Mesendoderm (in vitro differentiated cells): Measurements from ENCODE around the gene MPP7. TPM values are rescaled to one million over a fixed set of nuclear protein-coding genes. Genes with fewer than 3 reads are reported as not detected.
"Not testable (repeated sequence)": the region's sequence is repeated elsewhere in the genome, so short reads cannot be mapped to it uniquely, and the experiment has no call there.

ENCODE experiments used
- DNase-seq: peaks from one replicate; pipeline ENCODE4 v3.0.0; 2013
- H2AK5ac ChIP-seq: 2 replicates; pipeline ENCODE4 v1.6.1; 2013; ENCODE audit warnings: low read length, inconsistent platforms
- H2BK120ac ChIP-seq: 2 replicates; pipeline ENCODE4 v1.6.1; 2013; ENCODE audit warnings: low read depth, mild to moderate bottlenecking, low read length, moderate library complexity, mixed read lengths
- H2BK15ac ChIP-seq: replicated peaks from 2 replicates; pipeline ENCODE4 v1.6.1; 2013; ENCODE audit warnings: low read depth, mild to moderate bottlenecking, moderate library complexity
- H2BK5ac ChIP-seq: 2 replicates; pipeline ENCODE4 v1.6.1; 2013; ENCODE audit warnings: low read length, inconsistent platforms
- H3K18ac ChIP-seq: 2 replicates; pipeline ENCODE4 v1.6.1; 2013; ENCODE audit warnings: mild to moderate bottlenecking, low read length, mixed read lengths
- H3K23ac ChIP-seq: one replicate; pipeline ENCODE4 v1.6.1; 2013; ENCODE audit warnings: low read length
- H3K27ac ChIP-seq: 2 replicates; pipeline ENCODE4 v1.5.1; 2013; ENCODE audit warnings: low read depth, mild to moderate bottlenecking, inconsistent platforms, low read length, moderate library complexity
- H3K27me3 ChIP-seq: 2 replicates; pipeline ENCODE4 v1.6.1; 2013; ENCODE audit warnings: low read length, control low read depth, mild to moderate bottlenecking, inconsistent platforms; ENCODE audit not compliant: insufficient read depth, poor library complexity
- H3K36me3 ChIP-seq: 2 replicates; pipeline ENCODE4 v1.6.1; 2013; ENCODE audit warnings: low read length, inconsistent platforms; ENCODE audit not compliant: control insufficient read depth, insufficient read depth
- H3K4ac ChIP-seq: one replicate; pipeline ENCODE4 v1.6.1; 2013; ENCODE audit warnings: low read depth, mild to moderate bottlenecking, low read length, moderate library complexity
- H3K4me1 ChIP-seq: 2 replicates; pipeline ENCODE4 v1.6.1; 2013; ENCODE audit warnings: low read depth, low read length, inconsistent platforms; ENCODE audit not compliant: control insufficient read depth
- H3K4me2 ChIP-seq: 2 replicates; pipeline ENCODE4 v1.6.1; 2013; ENCODE audit warnings: low read length
- H3K4me3 ChIP-seq: 2 replicates; pipeline ENCODE4 v1.5.1; 2013; ENCODE audit warnings: mild to moderate bottlenecking, low read length
- H3K56ac ChIP-seq: one replicate; pipeline ENCODE4 v1.6.1; 2013; ENCODE audit warnings: low read length
- H3K79me1 ChIP-seq: 2 replicates; pipeline ENCODE4 v1.6.1; 2013; ENCODE audit warnings: low read length, inconsistent platforms
- H3K79me2 ChIP-seq: 2 replicates; pipeline ENCODE4 v1.6.1; 2013; ENCODE audit warnings: mild to moderate bottlenecking, low read length; ENCODE audit not compliant: control insufficient read depth, insufficient read depth
- H3K9ac ChIP-seq: 2 replicates; pipeline ENCODE4 v1.6.1; 2013; ENCODE audit warnings: low read length, inconsistent platforms
- H4K5ac ChIP-seq: one replicate; pipeline ENCODE4 v1.6.1; 2013; ENCODE audit warnings: low read length
- H4K8ac ChIP-seq: one replicate; pipeline ENCODE4 v1.6.1; 2013; ENCODE audit warnings: low read depth, mild to moderate bottlenecking, control low read depth, low read length, moderate library complexity
- WGBS: extraction: QIAGEN DNeasy Blood & Tissue Kit; methylation state at CpG from one replicate; pipeline ENCODE4 v1.1.7; 2013; ENCODE audit warnings: low lambda C conversion rate, missing lambda C conversion rate; ENCODE audit not compliant: insufficient coverage; ENCODE audit errors: extremely low coverage; 5-methylcytosine and 5-hydroxymethylcytosine counted together
- polyA plus RNA-seq, 2 experiments: library from polyadenylated mRNA; stranded (reverse); fragments of 200-250 nt; gene quantifications; one replicate each; pipeline ENCODE4 v1.2.3, GENCODE V29; 2013

MPP7 gene
- polyA plus RNA-seq (2013, experiment 1 of 2) = 3.9 TPM
- 3.9 TPM for polyA plus RNA-seq (2013, experiment 2 of 2)

GRCh38 chr10:28302638-28303488 is at the start of gene MPP7:
MPP7 (minus strand) TSS chr10:28303064; CDS start chr10:28238604, 64,460 bp downstream.
- peak; percentile 100 for DNase-seq
- Histone ChIP-seq H3K9ac (peak within 1 kb of the TSS; percentile 82), H3K27ac (peak within 1 kb of the TSS; percentile 93), H2BK5ac (no peak within 1 kb of the TSS), H3K56ac (peak within 1 kb of the TSS; percentile 93), H3K4me3 (peak within 1 kb of the TSS; percentile 75), H3K18ac (peak within 1 kb of the TSS; percentile 100), H3K4me1 (peaks cover 2% of the 10 kb centered on the region), H3K23ac (peak within 1 kb of the TSS; percentile 57), H3K4ac (peak within 1 kb of the TSS; percentile 45), H3K79me1 (no peaks in the 10 kb centered on the region), H3K36me3 (no peaks in the 10 kb centered on the region), H2BK120ac (peak within 1 kb of the TSS; percentile 51), H4K5ac (no peak within 1 kb of the TSS), H4K8ac (no peak within 1 kb of the TSS), H2AK5ac (no peak within 1 kb of the TSS), H3K27me3 (no peaks in the 10 kb centered on the region), H3K79me2 (no peaks in the 10 kb centered on the region), H2BK15ac (no peak within 1 kb of the TSS), H3K4me2 (peak within 1 kb of the TSS; percentile 58)
- WGBS = no CpG with 5 or more reads among the region's 80 CpGs

GRCh38 chr10:28349892-28350291 is 47.0 kb upstream of the MPP7 start:
- Histone ChIP-seq H3K27ac (no peak overlapping the region), H3K23ac (no peak overlapping the region), H3K56ac (no peak overlapping the region), H3K4me2 (no peak overlapping the region), H3K4me3 (no peak overlapping the region), H2AK5ac (no peak overlapping the region), H3K79me1 (no peaks in the 10 kb centered on the region), H3K27me3 (no peaks in the 10 kb centered on the region), H2BK120ac (no peak overlapping the region), H4K5ac (no peak overlapping the region), H3K79me2 (no peaks in the 10 kb centered on the region), H2BK15ac (no peak overlapping the region), H2BK5ac (no peak overlapping the region), H3K9ac (no peak overlapping the region), H3K4ac (no peak overlapping the region), H3K36me3 (no peaks in the 10 kb centered on the region), H3K4me1 (no peaks in the 10 kb centered on the region), H3K18ac (no peak overlapping the region), H4K8ac (no peak overlapping the region)
- WGBS = no CpG with 5 or more reads among the region's 3 CpGs
- DNase-seq = no peak

- Histone ChIP-seq H3K56ac (no peak overlapping the region), H2BK5ac (no peak overlapping the region), H3K4me3 (no peak overlapping the region), H3K27ac (no peak overlapping the region), H3K4me1 (no peaks in the 10 kb centered on the region), H4K8ac (no peak overlapping the region), H3K9ac (no peak overlapping the region), H4K5ac (no peak overlapping the region), H2BK120ac (no peak overlapping the region), H3K23ac (no peak overlapping the region), H3K27me3 (no peaks in the 10 kb centered on the region), H3K4me2 (no peak overlapping the region), H2AK5ac (no peak overlapping the region), H3K79me1 (no peaks in the 10 kb centered on the region), H3K18ac (no peak overlapping the region), H2BK15ac (no peak overlapping the region), H3K4ac (no peak overlapping the region), H3K79me2 (no peaks in the 10 kb centered on the region), H3K36me3 (no peaks in the 10 kb centered on the region)
- no peak for DNase-seq
- no CpG with 5 or more reads among the region's 6 CpGs for WGBS
These were observed 41.4 kb upstream of the MPP7 start for GRCh38 chr10:28343987-28344895.

- no peak overlapping the region for H2BK15ac ChIP-seq
- H3K79me1 ChIP-seq = no peaks in the 10 kb centered on the region
- no peak overlapping the region for H3K4me3 ChIP-seq
- H3K9ac ChIP-seq = no peak overlapping the region
- no peaks in the 10 kb centered on the region for H3K27me3 ChIP-seq
- H3K23ac ChIP-seq = no peak overlapping the region
- no peak overlapping the region for H3K4ac ChIP-seq
- H2BK120ac ChIP-seq = no peak overlapping the region
- H3K4me1 ChIP-seq = no peaks in the 10 kb centered on the region
- no peak for DNase-seq
- no peak overlapping the region for H3K27ac ChIP-seq
- H4K8ac ChIP-seq = no peak overlapping the region
- WGBS = no CpG with 5 or more reads among the region's 2 CpGs
- no peaks in the 10 kb centered on the region for H3K79me2 ChIP-seq
- no peak overlapping the region for H2AK5ac ChIP-seq
- no peaks in the 10 kb centered on the region for H3K36me3 ChIP-seq
- H3K56ac ChIP-seq = no peak overlapping the region
- no peak overlapping the region for H4K5ac ChIP-seq
- no peak overlapping the region for H3K4me2 ChIP-seq
- H2BK5ac ChIP-seq = no peak overlapping the region
- H3K18ac ChIP-seq = no peak overlapping the region
These were observed 40.4 kb upstream of the MPP7 start for GRCh38 chr10:28343252-28343651.

GRCh38 chr10:28341679-28342078 is 38.8 kb upstream of the MPP7 start:
- H3K56ac ChIP-seq, DNase-seq, H3K79me1 ChIP-seq, H2AK5ac ChIP-seq, H3K4ac ChIP-seq, H3K4me3 ChIP-seq, H2BK15ac ChIP-seq, H3K36me3 ChIP-seq, H4K5ac ChIP-seq, H3K4me1 ChIP-seq, H3K23ac ChIP-seq, H4K8ac ChIP-seq, H2BK5ac ChIP-seq, H3K18ac ChIP-seq, H3K27ac ChIP-seq, H3K79me2 ChIP-seq, H3K9ac ChIP-seq, H3K4me2 ChIP-seq, H2BK120ac ChIP-seq, H3K27me3 ChIP-seq: not testable (repeated sequence)
- no CpG with 5 or more reads among the region's 5 CpGs for WGBS
